NCI-H1930 (cell line): Measurements from ENCODE around the gene C18orf32.
A peak's percentile ranks its signal among the peaks of the same experiment; 100 is the strongest.
"Not testable (repeated sequence)": the region's sequence is repeated elsewhere in the genome, so short reads cannot be mapped to it uniquely, and the experiment has no call there.

Experiments
- DNase-seq, 2 experiments: peaks; one replicate each; lab custom pipeline; 2025; lab: John Stamatoyannopoulos, UW

Gene C18orf32

GRCh38 chr18:49467599-49467998, 19.4 kb downstream of the C18orf32 start:
- no peak for DNase-seq

GRCh38 chr18:49467019-49467563, 19.9 kb downstream of the C18orf32 start:
- DNase-seq = no peak

- no peak for DNase-seq
These were observed 22.1 kb downstream of the C18orf32 start for GRCh38 chr18:49464718-49465598.

GRCh38 chr18:49461602-49461977, 25.4 kb downstream of the C18orf32 start:
- no peak for DNase-seq

- DNase-seq = no peak
These were observed 25.9 kb downstream of the C18orf32 start for GRCh38 chr18:49460976-49461601.

- DNase-seq = no peak
These were observed 27.4 kb downstream of the C18orf32 start for GRCh38 chr18:49459404-49460171.

GRCh38 chr18:49457616-49458015, 29.4 kb downstream of the C18orf32 start:
- no peak for DNase-seq

- DNase-seq = no peak
These were observed 30.2 kb downstream of the C18orf32 start for GRCh38 chr18:49456794-49457193.

GRCh38 chr18:49452534-49452933, 34.5 kb downstream of the C18orf32 start:
- DNase-seq = not testable (repeated sequence)

GRCh38 chr18:49447810-49448745, 39.0 kb downstream of the C18orf32 start:
- DNase-seq = peak; percentile 17 to 36

GRCh38 chr18:49446481-49446880, 40.6 kb downstream of the C18orf32 start:
- DNase-seq = no peak

GRCh38 chr18:49444581-49444980, 42.5 kb downstream of the C18orf32 start:
- no peak for DNase-seq

- DNase-seq = no peak
These were observed 43.2 kb downstream of the C18orf32 start for GRCh38 chr18:49443837-49444236.

GRCh38 chr18:49441338-49441938, 45.6 kb downstream of the C18orf32 start:
- DNase-seq = no peak

- DNase-seq = no peak
These were observed 51.9 kb downstream of the C18orf32 start for GRCh38 chr18:49435170-49435569.

GRCh38 chr18:49432602-49433001, 54.4 kb downstream of the C18orf32 start:
- DNase-seq = no peak

- no peak for DNase-seq
These were observed 55.7 kb downstream of the C18orf32 start for GRCh38 chr18:49431165-49431962.
